ENCODE results near the gene BSN. TPM values are rescaled to one million over a fixed set of nuclear protein-coding genes. Genes with fewer than 3 reads are reported as not detected.
"Not testable (repeated sequence)": the region's sequence is repeated elsewhere in the genome, so short reads cannot be mapped to it uniquely, and the experiment has no call there.

Gene BSN
- total RNA-seq, 1 experiment from 2014 or later, result 0.93 TPM

DNA sequence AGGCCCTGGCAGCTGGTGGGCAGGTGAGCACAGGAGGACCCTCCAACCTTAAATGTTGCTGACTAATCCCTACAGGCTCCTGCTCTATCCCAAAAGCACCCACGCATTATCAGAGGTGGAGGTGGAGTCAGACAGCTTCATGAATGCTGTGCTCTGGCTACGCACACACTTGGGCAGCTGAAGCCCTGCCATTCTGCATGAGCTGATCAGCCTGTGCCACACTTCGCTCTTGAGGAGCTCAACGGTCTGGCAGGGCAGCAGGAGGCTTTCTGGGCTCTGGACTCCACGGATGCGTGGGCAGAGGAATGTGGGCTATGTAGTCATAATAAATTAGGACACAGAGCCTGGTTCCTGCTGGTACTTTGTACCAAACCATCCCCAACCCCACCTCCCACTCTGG is 128.9 kb downstream of the BSN start:
- no peaks in the 10 kb centered on the region for H3K4me1 Mint-ChIP-seq (ENCODE audit: low read depth, unreplicated experiment)
- no peaks in the 10 kb centered on the region for H3K27me3 Mint-ChIP-seq (ENCODE audit: insufficient read depth, unreplicated experiment)
- Histone ChIP-seq H3K4me1 (peaks cover 1% of the 10 kb centered on the region; the same call in 1 of the 2 replicates), H3K27me3 (replicated peaks; ENCODE audit: control insufficient read depth, insufficient read depth, low read length) (no peaks in the 10 kb centered on the region), H3K4me3 (ENCODE audit: low read depth, low read length) (no peak overlapping the region), H3K9me3 (no peaks in the 10 kb centered on the region), H3K36me3 (ENCODE audit: control insufficient read depth, insufficient read depth, low read length) (peaks cover 3% of the 10 kb centered on the region; the same call in 1 of the 2 replicates)
- CTCF ChIA-PET, result no interaction called here
- no peak for TF ChIP-seq CTCF (IDR thresholded peaks at IDR 0.05; ENCODE audit: insufficient read depth in 1 of 2, low read depth in 1 of 2, low read length in 1 of 2, severe bottlenecking in 1 of 2, unreplicated experiment in 1 of 2)
- no peak overlapping the region for H3K27ac Mint-ChIP-seq (ENCODE audit: unreplicated experiment)
- H3K9me3 Mint-ChIP-seq (ENCODE audit: unreplicated experiment), result no peaks in the 10 kb centered on the region
- POLR2A ChIA-PET, result no interaction called here
- no TSS peak for BruUV-seq (replicated peaks)
- intact Hi-C loops (cut with micrococcal nuclease; ENCODE audit: unreplicated experiment), result no loop called here
- H3K36me3 Mint-ChIP-seq (ENCODE audit: insufficient read depth, unreplicated experiment), result peaks cover 45% of the 10 kb centered on the region
- H3K4me3 Mint-ChIP-seq (ENCODE audit: unreplicated experiment), result no peak overlapping the region
- DNase-seq, result no peak

DNA sequence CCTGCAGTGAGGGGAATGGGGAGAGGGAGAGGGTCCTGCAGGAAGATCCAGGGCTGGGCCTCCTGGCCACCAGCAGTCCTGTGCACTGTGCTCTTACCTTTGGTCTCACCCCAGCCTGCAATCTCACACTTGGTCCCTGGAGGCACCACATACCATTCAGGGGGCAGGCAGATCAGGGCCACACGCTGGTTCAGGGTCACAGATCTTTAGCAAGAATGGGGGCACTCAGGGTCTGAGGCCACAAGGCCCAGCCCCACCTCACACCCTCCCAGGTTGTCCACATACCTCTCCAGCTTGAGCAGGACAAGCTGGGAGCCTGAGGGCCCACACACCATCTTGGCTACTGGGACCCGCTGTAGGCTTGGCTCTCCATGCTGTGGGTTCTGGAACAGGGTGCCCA is 130.2 kb downstream of the BSN start:
- H3K4me3 ChIP-seq (ENCODE audit: low read depth, low read length); H3K27me3 ChIP-seq (replicated peaks; ENCODE audit: control insufficient read depth, insufficient read depth, low read length); H3K27me3 Mint-ChIP-seq (ENCODE audit: insufficient read depth, unreplicated experiment); H3K36me3 ChIP-seq (ENCODE audit: control insufficient read depth, insufficient read depth, low read length); POLR2A ChIA-PET; BruUV-seq (replicated peaks); H3K4me3 Mint-ChIP-seq (ENCODE audit: unreplicated experiment); H3K4me1 ChIP-seq; CTCF ChIA-PET; H3K9me3 Mint-ChIP-seq (ENCODE audit: unreplicated experiment); H3K4me1 Mint-ChIP-seq (ENCODE audit: low read depth, unreplicated experiment); H3K27ac Mint-ChIP-seq (ENCODE audit: unreplicated experiment); intact Hi-C loops (cut with micrococcal nuclease; ENCODE audit: unreplicated experiment); H3K9me3 ChIP-seq; DNase-seq: not testable (repeated sequence)
- peaks cover 55% of the 10 kb centered on the region for H3K36me3 Mint-ChIP-seq (ENCODE audit: insufficient read depth, unreplicated experiment)

GRCh38 chr3:49685103-49685502 is 130.8 kb downstream of the BSN start:
- H3K4me3 ChIP-seq (ENCODE audit: low read depth, low read length); intact Hi-C loops (cut with micrococcal nuclease; ENCODE audit: unreplicated experiment); H3K36me3 ChIP-seq (ENCODE audit: control insufficient read depth, insufficient read depth, low read length): not testable (repeated sequence)

GRCh38 chr3:49685846-49686245 is 131.6 kb downstream of the BSN start:
- H3K4me1 ChIP-seq; H3K9me3 Mint-ChIP-seq (ENCODE audit: unreplicated experiment); H3K27me3 Mint-ChIP-seq (ENCODE audit: insufficient read depth, unreplicated experiment); BruUV-seq (replicated peaks); CTCF ChIA-PET; H3K36me3 ChIP-seq (ENCODE audit: control insufficient read depth, insufficient read depth, low read length); H3K4me3 ChIP-seq (ENCODE audit: low read depth, low read length); DNase-seq; intact Hi-C loops (cut with micrococcal nuclease; ENCODE audit: unreplicated experiment); H3K27me3 ChIP-seq (replicated peaks; ENCODE audit: control insufficient read depth, insufficient read depth, low read length); H3K4me3 Mint-ChIP-seq (ENCODE audit: unreplicated experiment); H3K27ac Mint-ChIP-seq (ENCODE audit: unreplicated experiment); H3K9me3 ChIP-seq: not testable (repeated sequence)
- Mint-ChIP-seq H3K4me1 (ENCODE audit: low read depth, unreplicated experiment) (peaks cover 11% of the 10 kb centered on the region), H3K36me3 (ENCODE audit: insufficient read depth, unreplicated experiment) (peaks cover 62% of the 10 kb centered on the region)
- POLR2A ChIA-PET, result interaction anchor here (0.6 kb wide), 1 partner anchor 567 kb away, joined by 3 read pairs; no protein-coding TSS in a partner anchor

More at GRCh38 chr3:49685103-49685502, 130.8 kb downstream of the BSN start:
- H3K9me3 ChIP-seq; H3K4me1 Mint-ChIP-seq (ENCODE audit: low read depth, unreplicated experiment); BruUV-seq (replicated peaks); CTCF ChIA-PET; H3K4me1 ChIP-seq; H3K4me3 Mint-ChIP-seq (ENCODE audit: unreplicated experiment); H3K27me3 Mint-ChIP-seq (ENCODE audit: insufficient read depth, unreplicated experiment); H3K27ac Mint-ChIP-seq (ENCODE audit: unreplicated experiment); H3K27me3 ChIP-seq (replicated peaks; ENCODE audit: control insufficient read depth, insufficient read depth, low read length); POLR2A ChIA-PET; H3K9me3 Mint-ChIP-seq (ENCODE audit: unreplicated experiment); DNase-seq: not testable (repeated sequence)
- peaks cover 61% of the 10 kb centered on the region for H3K36me3 Mint-ChIP-seq (ENCODE audit: insufficient read depth, unreplicated experiment)

GRCh38 chr3:49686346-49686745 is 132.1 kb downstream of the BSN start:
- H3K27me3 ChIP-seq (replicated peaks; ENCODE audit: control insufficient read depth, insufficient read depth, low read length); H3K27me3 Mint-ChIP-seq (ENCODE audit: insufficient read depth, unreplicated experiment); H3K36me3 ChIP-seq (ENCODE audit: control insufficient read depth, insufficient read depth, low read length); H3K9me3 Mint-ChIP-seq (ENCODE audit: unreplicated experiment); POLR2A ChIA-PET; intact Hi-C loops (cut with micrococcal nuclease; ENCODE audit: unreplicated experiment); H3K27ac Mint-ChIP-seq (ENCODE audit: unreplicated experiment); H3K4me1 ChIP-seq; BruUV-seq (replicated peaks); CTCF ChIA-PET; H3K9me3 ChIP-seq; H3K4me3 Mint-ChIP-seq (ENCODE audit: unreplicated experiment): not testable (repeated sequence)
- H3K4me3 ChIP-seq (ENCODE audit: low read depth, low read length), result peak overlapping the region; percentile 10; the same call in 1 of the 2 replicates
- Mint-ChIP-seq H3K4me1 (ENCODE audit: low read depth, unreplicated experiment) (peaks cover 11% of the 10 kb centered on the region), H3K36me3 (ENCODE audit: insufficient read depth, unreplicated experiment) (peaks cover 62% of the 10 kb centered on the region)
- peak in 1 of 2 experiments; percentile 56 for DNase-seq

DNA sequence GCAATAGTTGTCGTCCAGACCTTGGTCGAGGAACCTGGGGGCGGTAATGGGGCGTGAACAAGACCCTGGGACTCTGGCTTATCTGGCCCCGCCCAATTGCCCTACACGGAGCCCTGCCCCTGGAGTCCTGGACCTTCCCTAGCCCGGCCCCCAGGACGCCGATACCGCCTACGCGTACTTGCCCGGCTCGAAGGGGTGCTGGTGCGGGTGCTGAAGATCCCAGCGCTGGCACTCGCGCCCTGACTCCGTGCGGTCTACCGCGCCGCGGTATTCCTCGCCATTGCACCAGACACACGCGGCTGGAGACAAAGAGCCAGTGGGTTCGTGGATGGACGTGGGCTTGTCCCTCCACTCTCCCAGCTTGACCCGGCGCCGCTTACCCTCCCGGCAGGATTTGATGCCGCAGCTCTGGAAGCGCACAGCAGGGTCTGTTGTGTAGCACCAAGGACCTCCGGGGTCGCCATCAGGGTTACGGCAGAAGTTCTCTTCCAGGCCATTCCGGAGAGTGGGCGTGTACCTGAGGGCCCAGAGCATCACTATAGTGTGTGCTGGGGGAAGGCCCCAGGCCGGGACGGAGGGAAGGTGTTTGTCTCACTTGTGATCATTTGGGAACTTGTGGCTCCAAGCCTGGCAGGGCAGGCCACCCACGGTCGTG is 132.6 kb downstream of the BSN start:
- Mint-ChIP-seq H3K4me3 (ENCODE audit: unreplicated experiment) (peak overlapping the region; percentile 35), H3K36me3 (ENCODE audit: insufficient read depth, unreplicated experiment) (peaks cover 62% of the 10 kb centered on the region), H3K4me1 (ENCODE audit: low read depth, unreplicated experiment) (peaks cover 11% of the 10 kb centered on the region)
- H3K9me3 ChIP-seq; H3K36me3 ChIP-seq (ENCODE audit: control insufficient read depth, insufficient read depth, low read length); H3K9me3 Mint-ChIP-seq (ENCODE audit: unreplicated experiment); CTCF ChIA-PET; H3K27me3 Mint-ChIP-seq (ENCODE audit: insufficient read depth, unreplicated experiment); H3K4me1 ChIP-seq; POLR2A ChIA-PET; H3K27me3 ChIP-seq (replicated peaks; ENCODE audit: control insufficient read depth, insufficient read depth, low read length); intact Hi-C loops (cut with micrococcal nuclease; ENCODE audit: unreplicated experiment); H3K27ac Mint-ChIP-seq (ENCODE audit: unreplicated experiment); BruUV-seq (replicated peaks): not testable (repeated sequence)
- H3K4me3 ChIP-seq (ENCODE audit: low read depth, low read length), result peak overlapping the region; percentile 16
- peak; percentile 63 to 73 for DNase-seq
